Measurements from ENCODE around the gene SEC16B.

DNA sequence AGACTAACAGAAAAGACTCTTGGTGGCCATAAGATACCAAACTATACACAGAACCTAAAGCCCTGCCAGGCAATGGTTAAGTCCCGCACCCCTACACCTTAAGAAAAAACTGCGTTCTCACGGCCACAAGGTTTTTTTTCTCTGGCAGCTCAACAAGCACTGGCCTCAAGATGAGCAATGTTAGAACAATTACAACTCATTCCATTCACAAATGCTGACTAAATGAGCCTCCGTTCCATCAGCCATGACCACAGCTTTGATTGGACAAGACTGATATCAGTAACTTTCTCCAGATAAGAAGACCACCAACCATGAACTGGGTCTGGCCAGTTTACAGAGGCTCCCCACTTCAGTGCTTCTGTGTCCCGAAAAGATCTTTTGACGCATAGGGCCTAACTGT lies 31.9 kb downstream of the SEC16B start:
- TF ChIP-seq, protein P1, sequence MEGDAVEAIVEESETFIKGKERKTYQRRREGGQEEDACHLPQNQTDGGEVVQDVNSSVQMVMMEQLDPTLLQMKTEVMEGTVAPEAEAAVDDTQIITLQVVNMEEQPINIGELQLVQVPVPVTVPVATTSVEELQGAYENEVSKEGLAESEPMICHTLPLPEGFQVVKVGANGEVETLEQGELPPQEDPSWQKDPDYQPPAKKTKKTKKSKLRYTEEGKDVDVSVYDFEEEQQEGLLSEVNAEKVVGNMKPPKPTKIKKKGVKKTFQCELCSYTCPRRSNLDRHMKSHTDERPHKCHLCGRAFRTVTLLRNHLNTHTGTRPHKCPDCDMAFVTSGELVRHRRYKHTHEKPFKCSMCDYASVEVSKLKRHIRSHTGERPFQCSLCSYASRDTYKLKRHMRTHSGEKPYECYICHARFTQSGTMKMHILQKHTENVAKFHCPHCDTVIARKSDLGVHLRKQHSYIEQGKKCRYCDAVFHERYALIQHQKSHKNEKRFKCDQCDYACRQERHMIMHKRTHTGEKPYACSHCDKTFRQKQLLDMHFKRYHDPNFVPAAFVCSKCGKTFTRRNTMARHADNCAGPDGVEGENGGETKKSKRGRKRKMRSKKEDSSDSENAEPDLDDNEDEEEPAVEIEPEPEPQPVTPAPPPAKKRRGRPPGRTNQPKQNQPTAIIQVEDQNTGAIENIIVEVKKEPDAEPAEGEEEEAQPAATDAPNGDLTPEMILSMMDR (conservative IDR thresholded peaks at IDR 0.05; ENCODE audit: low read depth, low read length) = no peak
- TF ChIP-seq EZH2 (IDR thresholded peaks at IDR 0.05; ENCODE audit: low read length, unreplicated experiment) = no peak
